ENCODE data around the gene PFDN5.

- TF ChIP-seq POLR2A (IDR thresholded peaks at IDR 0.05): no peak
- TF ChIP-seq CTCF (IDR thresholded peaks at IDR 0.05): peak in 2 of 4 experiments; percentile 33 to 52
- TF ChIP-seq POLR2AphosphoS5 (IDR thresholded peaks at IDR 0.05): no peak
- TF ChIP-seq EP300 (IDR thresholded peaks at IDR 0.05): no peak
These were observed 27.2 kb upstream of the PFDN5 start, which contains the start of gene ESPL1 for GRCh38 chr12:53267999-53268629.
